Lower lobe of right lung (tissue), 2 donors: ENCODE measurements around the gene INSYN2A. TPM values are rescaled to one million over a fixed set of nuclear protein-coding genes. Genes with fewer than 3 reads are reported as not detected.
A peak's percentile ranks its signal among the peaks of the same experiment; 100 is the strongest.

Experiments
- ATAC-seq, 2 donors: fragments of 200-7000 bp; cut with Tn5 transposase; one replicate each; pipeline ENCODE4 v1.9.1; 2020 to 2022; ENCODE audit warnings: mild to moderate bottlenecking in 2 of 2, moderate library complexity in 2 of 2
- DNase-seq: peaks from one replicate; pipeline ENCODE4 v3.0.0-alpha.2; 2020
- H3K27ac ChIP-seq: fragments of 200-600 bp; one replicate; pipeline ENCODE4 v1.8.0; 2022
- H3K27me3 ChIP-seq: fragments of 200-600 bp; one replicate; pipeline ENCODE4 v1.8.0; 2022; ENCODE audit warnings: low read depth
- H3K36me3 ChIP-seq: fragments of 200-600 bp; one replicate; pipeline ENCODE4 v1.8.0; 2022; ENCODE audit warnings: mild to moderate bottlenecking
- H3K4me1 ChIP-seq: fragments of 200-600 bp; one replicate; pipeline ENCODE4 v1.8.0; 2022
- H3K4me3 ChIP-seq: fragments of 200-600 bp; one replicate; pipeline ENCODE4 v1.8.0; 2022; ENCODE audit warnings: mild to moderate bottlenecking
- H3K9me3 ChIP-seq: fragments of 200-600 bp; one replicate; pipeline ENCODE4 v1.8.0; 2022
- intact Hi-C: fragments of 100-400 bp; cut with DNase I; formaldehyde crosslinking; loops from one replicate; pipeline ENCODE4 v1.11.0; 2022
- total RNA-seq: library from RNA; stranded (reverse); fragmentation: NEBNext Ultra II Directional; extraction: Animal tissue kit (Norgen Biotek cat#: 25700); gene quantifications from one replicate; pipeline ENCODE4 v1.2.1, GENCODE V29; 2021
- TF ChIP-seq, protein P1 (sequence below): fragments of 200-600 bp; IDR thresholded peaks from one replicate; pipeline ENCODE4 v1.8.0; 2022; ENCODE audit warnings: antibody characterized with exemption, mild to moderate bottlenecking
- donor health status: DM: no; HTN: yes; CAD: no; lungs with severe emphysema.

Gene INSYN2A
- total RNA-seq, 1 donor from 2014 or later = not detected

DNA sequence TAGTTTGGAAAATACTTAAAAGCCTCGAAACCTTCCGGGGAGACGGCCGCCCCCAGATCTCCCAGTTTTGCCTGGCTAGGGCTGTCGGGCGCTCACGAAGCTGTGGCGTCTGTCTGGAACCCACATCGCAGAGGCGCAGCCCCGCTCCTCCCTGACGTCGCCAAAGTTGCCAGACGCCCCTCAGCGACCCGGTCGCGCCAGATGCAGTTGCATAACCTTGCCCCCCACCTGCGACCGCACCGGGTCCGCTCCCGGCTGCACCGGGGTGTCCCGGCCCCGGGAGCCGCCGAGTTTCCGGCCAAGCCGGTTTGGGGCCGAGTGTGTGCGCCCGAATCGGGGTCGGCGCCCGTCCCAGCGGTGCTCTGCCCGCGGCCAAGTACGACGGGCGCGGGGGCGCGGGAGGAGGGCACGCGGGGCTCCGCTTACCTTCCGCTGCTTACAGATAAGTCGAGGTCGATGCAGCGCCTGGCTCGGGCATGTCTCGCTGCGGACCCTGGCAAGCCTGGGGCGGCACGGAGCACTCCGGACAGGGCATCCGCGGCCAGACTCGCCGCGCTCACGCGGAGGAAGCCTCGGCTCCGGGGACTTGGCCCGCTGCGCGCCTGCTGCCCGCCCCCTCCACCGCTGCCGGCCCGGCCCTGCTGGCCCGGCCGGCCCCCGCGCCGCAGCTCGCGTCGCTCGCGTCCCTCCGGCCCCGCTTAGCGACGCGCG lies 665 bp downstream of the INSYN2A start:
- Histone ChIP-seq H3K4me1 (peaks cover 17% of the 10 kb centered on the region), H3K9me3 (no peaks in the 10 kb centered on the region), H3K36me3 (no peaks in the 10 kb centered on the region), H3K27ac (no peak overlapping the region), H3K27me3 (peaks cover 25% of the 10 kb centered on the region), H3K4me3 (peak overlapping the region; percentile 45)
- peak; percentile 43 to 45 for ATAC-seq
- intact Hi-C loops = no loop called here
- TF ChIP-seq, protein P1, sequence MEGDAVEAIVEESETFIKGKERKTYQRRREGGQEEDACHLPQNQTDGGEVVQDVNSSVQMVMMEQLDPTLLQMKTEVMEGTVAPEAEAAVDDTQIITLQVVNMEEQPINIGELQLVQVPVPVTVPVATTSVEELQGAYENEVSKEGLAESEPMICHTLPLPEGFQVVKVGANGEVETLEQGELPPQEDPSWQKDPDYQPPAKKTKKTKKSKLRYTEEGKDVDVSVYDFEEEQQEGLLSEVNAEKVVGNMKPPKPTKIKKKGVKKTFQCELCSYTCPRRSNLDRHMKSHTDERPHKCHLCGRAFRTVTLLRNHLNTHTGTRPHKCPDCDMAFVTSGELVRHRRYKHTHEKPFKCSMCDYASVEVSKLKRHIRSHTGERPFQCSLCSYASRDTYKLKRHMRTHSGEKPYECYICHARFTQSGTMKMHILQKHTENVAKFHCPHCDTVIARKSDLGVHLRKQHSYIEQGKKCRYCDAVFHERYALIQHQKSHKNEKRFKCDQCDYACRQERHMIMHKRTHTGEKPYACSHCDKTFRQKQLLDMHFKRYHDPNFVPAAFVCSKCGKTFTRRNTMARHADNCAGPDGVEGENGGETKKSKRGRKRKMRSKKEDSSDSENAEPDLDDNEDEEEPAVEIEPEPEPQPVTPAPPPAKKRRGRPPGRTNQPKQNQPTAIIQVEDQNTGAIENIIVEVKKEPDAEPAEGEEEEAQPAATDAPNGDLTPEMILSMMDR = no peak
- no peak for DNase-seq

DNA sequence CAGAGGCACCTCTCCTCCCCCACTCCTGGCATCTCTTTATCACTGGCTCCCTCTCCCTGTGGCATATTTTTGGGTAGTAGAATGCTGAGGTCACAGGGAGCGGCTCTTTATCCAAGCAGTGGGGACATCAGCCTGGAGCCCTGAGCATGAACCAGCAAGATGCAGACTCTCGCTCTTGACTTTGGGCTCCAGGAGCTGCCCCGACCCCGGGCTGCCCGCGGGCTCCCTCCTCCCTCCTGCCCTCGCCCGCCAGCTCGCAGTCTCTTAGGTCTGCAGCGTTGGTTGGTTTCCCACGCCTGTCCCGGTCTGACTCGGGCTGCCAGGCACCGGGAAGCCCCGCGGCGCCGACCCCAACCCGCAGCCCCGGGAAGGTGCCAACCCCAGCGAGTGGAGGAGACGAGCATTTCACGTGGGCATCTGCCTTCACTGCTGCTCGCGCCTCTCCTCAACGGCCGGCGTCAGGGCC lies 1.3 kb downstream of the INSYN2A start:
- Histone ChIP-seq H3K4me1 (peaks cover 17% of the 10 kb centered on the region), H3K4me3 (peak overlapping the region; percentile 45), H3K27ac (no peak overlapping the region), H3K9me3 (no peaks in the 10 kb centered on the region), H3K36me3 (no peaks in the 10 kb centered on the region), H3K27me3 (peaks cover 25% of the 10 kb centered on the region)
- ATAC-seq (peak in 1 of 2 donors; percentile 37), DNase-seq (no peak)
- intact Hi-C loops = no loop called here
- TF ChIP-seq, protein P1 = no peak

DNA sequence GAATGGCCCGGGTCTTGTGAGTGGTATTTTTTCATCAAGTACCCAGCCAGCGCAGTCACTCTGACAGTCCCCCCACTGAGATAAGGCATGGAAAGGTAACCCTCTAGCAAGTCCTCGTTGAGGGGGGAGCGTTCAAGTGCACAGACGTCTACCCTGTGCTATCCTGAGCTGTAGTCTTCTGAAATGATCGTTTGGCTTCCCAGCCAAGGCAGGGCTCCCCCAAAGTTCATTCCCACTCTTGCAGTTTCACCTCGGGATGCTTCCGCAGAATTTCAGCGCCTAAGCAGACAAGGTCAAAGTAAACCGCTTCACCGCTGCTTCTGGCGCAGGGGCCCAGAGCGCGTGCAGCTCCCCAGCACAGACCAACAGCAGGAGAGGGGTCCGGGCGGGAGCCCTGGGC lies 1.8 kb downstream of the INSYN2A start:
- H3K9me3 ChIP-seq = no peaks in the 10 kb centered on the region
- H3K36me3 ChIP-seq = no peaks in the 10 kb centered on the region
- H3K4me1 ChIP-seq = peaks cover 17% of the 10 kb centered on the region
- ATAC-seq (no peak), DNase-seq (no peak)
- TF ChIP-seq, protein P1 = no peak
- intact Hi-C loops = no loop called here
- peaks cover 25% of the 10 kb centered on the region for H3K27me3 ChIP-seq
- no peak overlapping the region for H3K27ac ChIP-seq
- peak overlapping the region; percentile 45 for H3K4me3 ChIP-seq

DNA sequence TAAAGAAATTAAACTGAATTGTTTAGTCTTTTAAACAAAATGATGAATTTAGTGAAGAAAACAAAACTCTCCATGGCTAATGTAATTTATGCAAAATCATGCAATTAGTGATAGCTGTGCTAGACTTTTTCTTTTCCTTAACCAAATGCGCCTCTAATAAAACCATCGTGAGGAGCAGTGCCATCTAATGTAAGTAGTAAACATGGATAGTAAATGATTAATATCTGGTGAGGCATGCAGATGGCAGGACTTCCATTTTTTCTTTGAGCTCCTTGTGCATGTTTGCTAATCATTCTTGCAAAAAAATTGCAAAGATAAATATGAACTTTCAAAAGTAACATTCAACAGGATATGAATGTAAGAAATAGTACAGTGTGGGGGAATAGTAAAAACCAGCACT lies 2.3 kb downstream of the INSYN2A start:
- intact Hi-C loops = no loop called here
- H3K4me3 ChIP-seq = no peak overlapping the region
- peaks cover 25% of the 10 kb centered on the region for H3K27me3 ChIP-seq
- no peaks in the 10 kb centered on the region for H3K36me3 ChIP-seq
- ATAC-seq = no peak
- H3K27ac ChIP-seq = no peak overlapping the region
- no peak for DNase-seq
- H3K4me1 ChIP-seq = peaks cover 17% of the 10 kb centered on the region
- TF ChIP-seq, protein P1 = no peak
- H3K9me3 ChIP-seq = no peaks in the 10 kb centered on the region

DNA sequence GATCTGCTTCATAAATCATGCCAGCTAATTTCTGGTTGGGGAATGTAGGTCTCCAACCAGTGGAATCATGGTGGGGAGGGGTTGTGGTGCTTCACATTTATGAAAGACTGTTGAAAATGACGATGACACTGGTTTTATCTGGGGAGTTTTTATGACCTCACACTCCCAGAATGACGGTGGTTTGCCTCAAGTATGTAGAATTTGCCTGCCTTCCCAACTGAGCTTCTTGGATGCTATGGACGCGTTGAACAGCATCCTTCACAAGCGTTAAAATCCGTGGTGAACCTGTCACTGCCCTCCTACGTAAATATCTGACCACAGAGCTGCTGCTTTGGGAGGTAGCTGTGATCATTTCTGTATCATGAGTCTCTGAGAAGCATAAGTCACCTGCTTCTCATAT lies 3.3 kb downstream of the INSYN2A start:
- intact Hi-C loops = no loop called here
- no peaks in the 10 kb centered on the region for H3K9me3 ChIP-seq
- H3K27me3 ChIP-seq = peaks cover 25% of the 10 kb centered on the region
- no peak for DNase-seq
- H3K27ac ChIP-seq = no peak overlapping the region
- ATAC-seq = no peak
- H3K36me3 ChIP-seq = no peaks in the 10 kb centered on the region
- H3K4me1 ChIP-seq = peaks cover 17% of the 10 kb centered on the region
- TF ChIP-seq, protein P1 = no peak
- H3K4me3 ChIP-seq = no peak overlapping the region
